Astrocyte of the spinal cord (primary cell): ENCODE results near the gene UBE2M.

Experiments used
- DNase-seq: peaks from one replicate; pipeline ENCODE4 v3.0.0; 2011; ENCODE audit warnings: low read depth, low spot score
- H3K4me3 ChIP-seq: 2 replicates; pipeline ENCODE4 v1.5.1; 2011; ENCODE audit warnings: low read depth, mild to moderate bottlenecking, low read length, moderate library complexity
- in situ Hi-C: cut with HindIII; loops from 2 replicates; pipeline ENCODE4 v1.10.0; 2017; ENCODE audit warnings: low sequenced_read_pairs
- TF ChIP-seq, protein P1 (sequence below): IDR thresholded peaks from 2 replicates; pipeline ENCODE4 v1.5.1; 2012; ENCODE audit warnings: low read depth, mild to moderate bottlenecking, low read length, inconsistent platforms

Gene UBE2M

DNA sequence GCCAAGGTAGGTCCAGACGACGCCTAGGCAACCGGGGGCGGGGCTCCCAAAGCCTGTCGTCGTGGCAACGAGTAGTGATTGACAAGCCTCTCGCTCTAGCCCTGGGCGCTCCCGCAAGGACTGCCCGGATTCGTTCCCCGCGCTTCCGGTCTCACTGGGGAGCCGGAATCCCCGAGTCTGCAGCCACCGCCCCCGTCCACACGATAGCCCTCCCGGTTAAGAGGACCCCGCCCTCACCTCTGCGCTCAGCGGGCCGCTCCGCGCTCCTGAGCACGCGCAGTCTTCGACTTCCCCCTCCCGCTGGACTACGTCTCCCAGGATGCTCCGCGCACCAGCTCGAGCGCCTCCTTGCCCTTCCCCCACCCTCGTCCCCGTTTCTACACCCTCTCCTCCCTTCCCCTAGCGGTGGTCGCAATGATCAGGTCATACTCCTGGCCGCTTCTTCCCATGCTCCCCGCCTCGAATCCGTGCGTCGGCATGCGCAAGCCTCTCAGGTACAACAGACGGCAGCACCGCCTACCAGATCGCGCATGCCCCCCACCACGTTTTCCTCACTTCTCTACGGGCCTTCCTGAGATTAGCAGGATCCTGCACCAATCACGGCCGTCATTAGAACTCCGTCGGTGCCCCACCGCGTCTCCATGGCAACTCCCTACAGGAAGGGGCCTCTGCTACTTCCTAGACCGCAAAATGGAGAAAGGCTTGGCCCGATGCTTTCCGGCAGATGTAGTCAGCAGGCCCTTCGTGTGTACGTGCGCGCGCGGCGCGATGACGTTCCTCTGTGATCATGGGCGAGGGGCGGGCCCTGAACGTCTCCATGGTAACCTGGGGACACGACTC, 14.6 kb upstream of the UBE2M start, which contains the start of gene MZF1:
Gene MZF1 (minus strand): TSS at position 518 of the 840 bp plus-strand sequence. CDS start 1,946 bp downstream, outside the sequence.
- TF ChIP-seq, protein P1, sequence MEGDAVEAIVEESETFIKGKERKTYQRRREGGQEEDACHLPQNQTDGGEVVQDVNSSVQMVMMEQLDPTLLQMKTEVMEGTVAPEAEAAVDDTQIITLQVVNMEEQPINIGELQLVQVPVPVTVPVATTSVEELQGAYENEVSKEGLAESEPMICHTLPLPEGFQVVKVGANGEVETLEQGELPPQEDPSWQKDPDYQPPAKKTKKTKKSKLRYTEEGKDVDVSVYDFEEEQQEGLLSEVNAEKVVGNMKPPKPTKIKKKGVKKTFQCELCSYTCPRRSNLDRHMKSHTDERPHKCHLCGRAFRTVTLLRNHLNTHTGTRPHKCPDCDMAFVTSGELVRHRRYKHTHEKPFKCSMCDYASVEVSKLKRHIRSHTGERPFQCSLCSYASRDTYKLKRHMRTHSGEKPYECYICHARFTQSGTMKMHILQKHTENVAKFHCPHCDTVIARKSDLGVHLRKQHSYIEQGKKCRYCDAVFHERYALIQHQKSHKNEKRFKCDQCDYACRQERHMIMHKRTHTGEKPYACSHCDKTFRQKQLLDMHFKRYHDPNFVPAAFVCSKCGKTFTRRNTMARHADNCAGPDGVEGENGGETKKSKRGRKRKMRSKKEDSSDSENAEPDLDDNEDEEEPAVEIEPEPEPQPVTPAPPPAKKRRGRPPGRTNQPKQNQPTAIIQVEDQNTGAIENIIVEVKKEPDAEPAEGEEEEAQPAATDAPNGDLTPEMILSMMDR, result no peak
- in situ Hi-C loops, result no loop called here
- H3K4me3 ChIP-seq, result peak within 1 kb of the TSS; percentile 74
- peak; percentile 100 for DNase-seq

DNA sequence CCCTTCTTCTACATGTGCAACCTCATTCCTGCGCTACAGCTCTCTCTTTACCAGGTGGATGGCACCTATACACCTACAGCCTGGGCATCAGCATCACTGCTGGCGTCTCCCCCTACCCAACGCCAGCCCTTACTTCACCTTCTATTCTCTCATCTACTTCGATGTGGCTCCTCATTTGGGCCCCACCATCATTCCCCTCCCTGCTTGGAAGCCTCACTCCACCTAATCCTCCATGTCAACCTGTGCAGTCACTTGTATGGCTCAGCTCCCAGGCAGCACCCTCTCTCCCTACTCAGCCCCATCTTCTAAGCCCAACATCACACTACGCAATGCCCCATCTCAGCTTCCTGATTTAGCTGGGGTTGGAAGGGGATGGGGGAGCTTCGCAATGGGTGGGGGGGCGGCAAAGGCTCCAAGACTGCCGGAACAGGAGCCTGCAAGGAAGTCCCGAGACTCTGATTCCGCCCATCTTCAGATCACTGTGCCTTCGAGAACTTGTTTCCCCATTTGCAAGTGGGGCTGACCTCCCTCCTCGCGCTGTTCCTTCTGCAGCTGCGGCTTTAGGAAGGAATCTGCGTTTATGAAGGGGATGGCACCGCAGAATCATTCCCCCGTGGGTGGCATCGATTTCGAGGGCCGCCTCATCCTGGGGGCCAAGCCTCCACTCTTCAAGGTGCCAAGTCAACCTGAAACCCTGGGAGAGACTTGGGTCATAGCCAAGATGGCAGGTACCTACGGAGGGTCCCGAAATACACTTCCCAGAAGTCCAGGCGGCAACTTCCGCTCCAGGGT, 13.8 kb upstream of the UBE2M start:
- DNase-seq, result no peak
- in situ Hi-C loops, result no loop called here
- TF ChIP-seq, protein P1, result no peak
- H3K4me3 ChIP-seq, result peak overlapping the region; percentile 74

DNA sequence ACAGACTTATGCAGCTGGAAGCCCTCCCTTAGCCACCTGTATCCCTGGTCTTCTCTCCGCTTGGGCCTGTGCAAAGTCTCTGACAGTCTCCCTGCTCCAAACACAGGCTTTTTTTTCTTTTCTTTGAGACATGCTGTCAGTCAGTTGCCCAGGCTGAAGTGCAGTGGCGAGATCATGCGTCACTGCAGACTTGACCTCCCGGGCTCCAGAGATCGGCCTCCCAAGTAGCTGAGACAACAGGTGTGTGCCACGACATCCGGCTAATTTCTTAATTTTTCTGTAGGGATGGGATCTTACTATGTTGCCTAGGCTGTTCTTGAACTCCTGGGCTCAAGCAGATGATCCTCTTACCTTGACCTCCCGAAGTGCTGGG, 13.2 kb upstream of the UBE2M start:
- DNase-seq, result no peak
- no peak overlapping the region for H3K4me3 ChIP-seq
- TF ChIP-seq, protein P1, result no peak
- in situ Hi-C loops, result no loop called here

DNA sequence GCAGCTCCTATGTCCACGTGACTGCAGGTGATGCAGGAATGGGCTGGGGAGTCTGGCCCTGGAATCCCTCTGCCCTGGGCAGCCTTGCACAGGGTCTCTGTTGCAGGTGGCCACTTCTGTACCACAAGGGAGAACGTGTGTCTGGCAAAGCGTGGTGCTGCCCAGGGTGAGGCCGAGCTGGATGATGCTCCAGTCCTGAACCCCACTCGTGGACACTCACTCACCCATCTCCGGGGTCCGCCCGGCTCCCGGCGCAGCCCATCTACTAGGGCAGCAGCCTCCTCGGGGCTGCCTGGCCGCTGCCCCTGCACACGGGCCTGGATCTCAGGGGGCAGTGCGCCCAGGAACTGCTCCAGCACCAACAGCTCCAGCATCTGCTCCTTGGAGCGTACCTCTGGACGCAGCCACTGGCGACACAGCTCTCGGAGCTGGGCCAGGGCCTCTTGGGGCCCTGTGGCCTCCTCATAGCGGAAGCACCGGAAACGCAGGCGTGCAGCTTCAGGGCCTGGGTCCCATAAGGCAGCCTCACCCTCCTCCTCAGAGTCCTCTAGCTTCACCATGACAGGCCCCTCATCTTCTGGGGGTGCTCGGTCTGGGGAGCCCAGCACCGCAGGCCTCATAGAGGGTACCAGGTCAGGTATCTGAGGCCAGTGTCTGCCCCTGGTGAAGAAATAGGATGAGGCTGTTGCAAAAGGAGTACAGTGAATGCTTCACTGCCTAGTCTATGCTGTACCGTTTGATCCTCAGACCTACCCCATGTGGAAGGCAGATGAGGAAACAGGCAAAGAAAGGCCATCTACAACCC, 12.6 kb upstream of the UBE2M start:
- H3K4me3 ChIP-seq, result no peak overlapping the region
- in situ Hi-C loops, result no loop called here
- no peak for DNase-seq
- TF ChIP-seq, protein P1, result no peak

DNA sequence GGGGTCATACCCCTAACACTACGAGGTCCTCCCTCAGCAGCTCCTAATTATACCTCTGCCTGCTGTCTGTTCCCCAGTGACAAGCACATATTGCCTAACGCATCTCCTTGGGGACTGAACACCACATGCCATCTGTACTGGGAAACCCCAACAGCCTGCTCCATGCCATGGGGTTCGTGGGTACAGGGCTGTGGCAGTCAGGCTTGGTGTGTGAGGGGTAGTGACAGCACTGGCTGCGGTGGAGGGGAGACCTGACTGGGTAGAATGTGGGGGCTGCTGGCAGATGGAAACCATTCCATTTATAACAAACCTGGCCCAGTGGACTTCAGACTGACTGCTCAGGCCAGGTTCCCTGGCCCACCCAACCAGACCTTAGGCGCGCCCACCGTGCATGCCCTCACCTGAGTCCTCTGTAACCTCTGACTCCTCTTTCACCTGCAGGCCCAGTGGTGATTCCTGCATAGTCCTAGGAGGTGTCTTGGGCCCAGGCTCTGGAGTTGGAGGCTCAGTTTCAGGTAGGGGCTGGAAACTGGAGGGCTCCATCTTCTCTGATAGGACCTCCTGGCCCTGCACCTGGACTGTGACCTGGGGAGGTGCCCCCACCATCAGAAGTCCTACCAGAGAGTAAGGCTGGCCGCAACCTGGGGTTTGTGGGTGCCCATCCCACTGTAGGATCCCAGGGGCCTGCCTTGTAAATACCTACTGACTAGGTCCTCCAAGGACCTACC, 11.7 kb upstream of the UBE2M start:
- DNase-seq, result no peak
- in situ Hi-C loops, result no loop called here
- TF ChIP-seq, protein P1, result no peak

More for the DNA sequence above, 11.7 kb upstream of the UBE2M start:
- no peak overlapping the region for H3K4me3 ChIP-seq
